H1 (cell line): Measurements from ENCODE around the gene JOSD2. TPM values are rescaled to one million over a fixed set of nuclear protein-coding genes. Genes with fewer than 3 reads are reported as not detected.
A peak's percentile ranks its signal among the peaks of the same experiment; 100 is the strongest.

Source experiments
- CTCF ChIA-PET: fragments of 300-600 bp; sonication (Branson Sonifier 250); formaldehyde crosslinking; loops from one replicate; lab custom pipeline; 2021; ENCODE audit not compliant: partially characterized antibody; lab: Charles Lee
- POLR2A ChIA-PET: fragments of 300-600 bp; sonication (Branson Sonifier 250); formaldehyde crosslinking; loops from one replicate; lab custom pipeline; 2021; ENCODE audit warnings: inconsistent platforms; ENCODE audit not compliant: partially characterized antibody; lab: Charles Lee
- DNase-seq, 2 experiments: peaks; one replicate each; pipeline versions ENCODE4 v3.0.0 to v3.0.0-alpha.2; 2010 to 2022; ENCODE audit warnings: low spot score in 2 of 2, low read depth in 1 of 2, mixed read lengths in 1 of 2
- FAIRE-seq: peaks from 2 replicates; lab custom pipeline; 2011; peaks lifted over from hg19 to GRCh38; lab: Jason Lieb, UNC
- H2AFZ ChIP-seq: 2 replicates; pipeline ENCODE4 v1.8.1; 2012; ENCODE audit warnings: low read length, inconsistent platforms
- H2AK5ac ChIP-seq: 2 replicates; pipeline ENCODE4 v1.6.1; 2013; ENCODE audit warnings: low read depth, low read length
- H2BK120ac ChIP-seq: replicated peaks from 2 replicates; pipeline ENCODE3; 2013; ENCODE audit warnings: low read depth, low read length, inconsistent platforms
- H2BK12ac ChIP-seq: 2 replicates; pipeline ENCODE4 v1.6.1; 2013; ENCODE audit warnings: low read depth, low read length
- H2BK15ac ChIP-seq: 2 replicates; pipeline ENCODE4 v1.6.1; 2013; ENCODE audit warnings: low read length
- H2BK20ac ChIP-seq: 2 replicates; pipeline ENCODE4 v1.6.1; 2013; ENCODE audit warnings: low read length
- H2BK5ac ChIP-seq: 2 replicates; pipeline ENCODE4 v1.6.1; 2013; ENCODE audit warnings: low read depth, low read length
- H3K14ac ChIP-seq: 2 replicates; pipeline ENCODE4 v1.6.1; 2013; ENCODE audit warnings: inconsistent platforms; ENCODE audit not compliant: insufficient read length
- H3K18ac ChIP-seq: 2 replicates; pipeline ENCODE4 v1.6.1; 2013; ENCODE audit warnings: low read length; ENCODE audit errors: extremely low read depth
- H3K23ac ChIP-seq: 2 replicates; pipeline ENCODE4 v1.6.1; 2013; ENCODE audit warnings: inconsistent platforms; ENCODE audit not compliant: insufficient read length
- H3K23me2 ChIP-seq: 2 replicates; pipeline ENCODE4 v1.6.1; 2013; ENCODE audit warnings: low read depth, low read length
- H3K27ac ChIP-seq: 2 replicates; pipeline ENCODE4 v1.6.1; 2011; ENCODE audit warnings: low read depth, low read length, inconsistent platforms
- H3K27me3 ChIP-seq, 4 experiments: replicated peaks in 1 of 4; 1 replicate in 1 of 4; 2 replicates in 3 of 4; pipeline versions ENCODE4 v1.6.1 to v1.8.1; 2011 to 2013; ENCODE audit warnings: low read length in 3 of 4, mild to moderate bottlenecking in 3 of 4, inconsistent platforms in 2 of 4, mixed read lengths in 2 of 4, moderate library complexity in 1 of 4; ENCODE audit not compliant: control insufficient read depth in 3 of 4, insufficient read depth in 3 of 4; ENCODE audit errors: extremely low read depth in 1 of 4
- H3K36me3 ChIP-seq, 4 experiments: 2 replicates each; pipeline versions ENCODE4 v1.6.1 to v1.8.1; 2011 to 2013; ENCODE audit warnings: mild to moderate bottlenecking in 4 of 4, low read length in 3 of 4, moderate library complexity in 2 of 4, control low read depth in 1 of 4, inconsistent platforms in 1 of 4; ENCODE audit not compliant: insufficient read depth in 4 of 4, control insufficient read depth in 2 of 4
- H3K4ac ChIP-seq: replicated peaks from 2 replicates; pipeline ENCODE3; 2013; ENCODE audit warnings: low read length, low read depth, mixed read lengths, inconsistent platforms; ENCODE audit not compliant: insufficient read length
- H3K4me1 ChIP-seq, 4 experiments: replicated peaks in 1 of 4; 1 replicate in 1 of 4; 2 replicates in 3 of 4; pipeline versions ENCODE4 v1.6.1 to v1.8.1; 2011 to 2013; ENCODE audit warnings: low read length in 3 of 4, inconsistent platforms in 2 of 4, mixed read lengths in 1 of 4; ENCODE audit not compliant: insufficient read depth in 4 of 4, control insufficient read depth in 3 of 4
- H3K4me2 ChIP-seq, 2 experiments: 2 replicates each; pipeline versions ENCODE4 v1.6.1 to v1.8.1; 2011 to 2013; ENCODE audit warnings: low read depth in 2 of 2, low read length in 2 of 2, control low read depth in 1 of 2, inconsistent platforms in 1 of 2, mild to moderate bottlenecking in 1 of 2; ENCODE audit not compliant: insufficient read depth in 1 of 2
- H3K4me3 ChIP-seq, 4 experiments: fragments of 200-600, 300-600 bp in 1 of 4; sonication (generic), shearing (Covaris generic), sonication (Bioruptor Twin) in 1 of 4; 2 replicates each; pipeline versions ENCODE4 v1.5.1 to v1.8.1; 2011 to 2016; ENCODE audit warnings: low read length in 4 of 4, low read depth in 3 of 4, control low read depth in 2 of 4, inconsistent platforms in 2 of 4, mild to moderate bottlenecking in 2 of 4, mixed read lengths in 1 of 4, moderate library complexity in 1 of 4; ENCODE audit not compliant: insufficient read depth in 2 of 4; ENCODE audit errors: extremely low read depth in 1 of 4
- H3K56ac ChIP-seq: replicated peaks from 2 replicates; pipeline ENCODE3; 2013; ENCODE audit warnings: low read depth, mild to moderate bottlenecking, mixed read lengths, low read length, inconsistent platforms; ENCODE audit not compliant: insufficient read length
- H3K79me1 ChIP-seq: 2 replicates; pipeline ENCODE4 v1.6.1; 2013; ENCODE audit warnings: low read depth, low read length, control low read depth
- H3K79me2 ChIP-seq, 2 experiments: 2 replicates each; pipeline versions ENCODE4 v1.6.1 to v1.8.1; 2012 to 2013; ENCODE audit warnings: low read length in 2 of 2, mild to moderate bottlenecking in 2 of 2, inconsistent platforms in 1 of 2; ENCODE audit not compliant: insufficient read depth in 2 of 2, control insufficient read depth in 1 of 2
- H3K9ac ChIP-seq, 4 experiments: replicated peaks in 1 of 4; 1 replicate in 1 of 4; 2 replicates in 3 of 4; pipeline versions ENCODE4 v1.6.1 to v1.8.1; 2011 to 2013; ENCODE audit warnings: low read depth in 3 of 4, low read length in 3 of 4, control low read depth in 2 of 4, mild to moderate bottlenecking in 2 of 4, moderate library complexity in 2 of 4, inconsistent platforms in 1 of 4; ENCODE audit errors: extremely low read depth in 1 of 4
- H3K9me3 ChIP-seq, 2 experiments: 2 replicates each; pipeline versions ENCODE4 v1.6.1 to v1.8.1; 2012 to 2013; ENCODE audit warnings: mild to moderate bottlenecking in 2 of 2, moderate library complexity in 2 of 2, control low read depth in 1 of 2, inconsistent platforms in 1 of 2, low read depth in 1 of 2, low read length in 1 of 2, mixed read lengths in 1 of 2; ENCODE audit not compliant: insufficient read depth in 2 of 2
- H4K20me1 ChIP-seq, 2 experiments: replicated peaks in 1 of 2; 2 replicates each; pipeline versions ENCODE3 to v1.8.1; 2011 to 2013; ENCODE audit warnings: inconsistent platforms in 2 of 2, low read length in 2 of 2, mild to moderate bottlenecking in 1 of 2; ENCODE audit not compliant: insufficient read depth in 2 of 2, control insufficient read depth in 1 of 2
- H4K5ac ChIP-seq: 2 replicates; pipeline ENCODE4 v1.6.1; 2013; ENCODE audit warnings: low read length, low read depth, mixed read lengths, inconsistent platforms; ENCODE audit not compliant: insufficient read length
- H4K8ac ChIP-seq: 2 replicates; pipeline ENCODE4 v1.8.0; 2013; ENCODE audit warnings: mild to moderate bottlenecking, moderate library complexity, low read length, inconsistent platforms; ENCODE audit not compliant: insufficient read depth; ENCODE audit errors: extremely low read depth
- H4K91ac ChIP-seq: replicated peaks from 2 replicates; pipeline ENCODE3; 2013; ENCODE audit warnings: low read length, mixed read lengths, inconsistent platforms; ENCODE audit not compliant: insufficient read length
- ASH2L ChIP-seq: fragments of 200-600, 300-600 bp; sonication (generic); IDR thresholded peaks from one replicate; pipeline ENCODE4 v1.7.1; 2017; ENCODE audit warnings: low read length
- RFX5 ChIP-seq: IDR thresholded peaks from 2 replicates; pipeline ENCODE4 v1.6.1; 2011; ENCODE audit warnings: low read depth, low read length, improper control_type of control experiment, borderline replicate concordance
- RNF2 ChIP-seq: fragments of 200-900, 300-1000 bp; sonication (generic); IDR thresholded peaks from 2 replicates; pipeline ENCODE4 v1.7.1; 2016; ENCODE audit warnings: borderline replicate concordance, low read depth, mild to moderate bottlenecking, antibody characterized with exemption, low read length; ENCODE audit not compliant: poor library complexity, severe bottlenecking; ENCODE audit errors: missing control alignments
- SAP30 ChIP-seq: fragments of 300-600 bp; sonication (generic); IDR thresholded peaks from 2 replicates; pipeline ENCODE4 v1.7.1; 2012; ENCODE audit warnings: low read length, moderate library complexity, mild to moderate bottlenecking, inconsistent platforms; ENCODE audit not compliant: insufficient read depth, insufficient replicate concordance
- SIN3A ChIP-seq, 2 experiments: IDR thresholded peaks in 1 of 2; conservative IDR thresholded peaks in 1 of 2; 2 replicates each; pipeline ENCODE4 v1.6.1; 2011 to 2012; ENCODE audit warnings: low read length in 2 of 2, improper control_type of control experiment in 1 of 2, low read depth in 1 of 2, mild to moderate bottlenecking in 1 of 2
- WGBS, 2 experiments: shearing (Covaris generic) in 1 of 2; methylation state at CpG; one replicate each; pipeline versions ENCODE4 v1.1.6 to v1.1.7; 2013 to 2015; ENCODE audit warnings: low lambda C conversion rate in 2 of 2, mixed read lengths in 2 of 2, inconsistent platforms in 1 of 2, low coverage in 1 of 2, missing lambda C conversion rate in 1 of 2; ENCODE audit not compliant: insufficient replicate concordance in 2 of 2, insufficient coverage in 1 of 2, insufficient read length in 1 of 2; ENCODE audit errors: extremely low coverage in 1 of 2, missing lambda C conversion rate in 1 of 2; 5-methylcytosine and 5-hydroxymethylcytosine counted together
- polyA plus RNA-seq, 7 experiments: library from polyadenylated mRNA; depleted of rRNA in 3 of 7; stranded (reverse) in 5 of 7; unstranded in 2 of 7; fragments of >200 nt in 5 of 7; fragments of 200-250 nt in 2 of 7; gene quantifications; 1 replicate in 5 of 7; 2 replicates in 1 of 7; 4 replicates in 1 of 7; pipeline versions ENCODE4 v1.2.1 to v1.2.3, GENCODE V29; 2011 to 2013; ENCODE audit warnings: missing spikeins in 2 of 7, mixed read lengths in 2 of 7
- total RNA-seq: library from RNA; stranded (reverse); fragmentation: NEBNext Ultra II Directional; extraction: Animal tissue kit (Norgen Biotek cat#: 25700); gene quantifications from 2 replicates; pipeline ENCODE4 v1.2.1, GENCODE V29; 2021
- TF ChIP-seq, protein P1 (sequence below): IDR thresholded peaks from 2 replicates; pipeline ENCODE4 v1.6.1; 2012; ENCODE audit warnings: inconsistent platforms

The JOSD2 gene
- total and polyA plus RNA-seq, 2 of the 8 experiments (the other 6 are each of a cell fraction or from before 2014, with no cell fraction given) = 1.9 to 6.6 TPM

DNA sequence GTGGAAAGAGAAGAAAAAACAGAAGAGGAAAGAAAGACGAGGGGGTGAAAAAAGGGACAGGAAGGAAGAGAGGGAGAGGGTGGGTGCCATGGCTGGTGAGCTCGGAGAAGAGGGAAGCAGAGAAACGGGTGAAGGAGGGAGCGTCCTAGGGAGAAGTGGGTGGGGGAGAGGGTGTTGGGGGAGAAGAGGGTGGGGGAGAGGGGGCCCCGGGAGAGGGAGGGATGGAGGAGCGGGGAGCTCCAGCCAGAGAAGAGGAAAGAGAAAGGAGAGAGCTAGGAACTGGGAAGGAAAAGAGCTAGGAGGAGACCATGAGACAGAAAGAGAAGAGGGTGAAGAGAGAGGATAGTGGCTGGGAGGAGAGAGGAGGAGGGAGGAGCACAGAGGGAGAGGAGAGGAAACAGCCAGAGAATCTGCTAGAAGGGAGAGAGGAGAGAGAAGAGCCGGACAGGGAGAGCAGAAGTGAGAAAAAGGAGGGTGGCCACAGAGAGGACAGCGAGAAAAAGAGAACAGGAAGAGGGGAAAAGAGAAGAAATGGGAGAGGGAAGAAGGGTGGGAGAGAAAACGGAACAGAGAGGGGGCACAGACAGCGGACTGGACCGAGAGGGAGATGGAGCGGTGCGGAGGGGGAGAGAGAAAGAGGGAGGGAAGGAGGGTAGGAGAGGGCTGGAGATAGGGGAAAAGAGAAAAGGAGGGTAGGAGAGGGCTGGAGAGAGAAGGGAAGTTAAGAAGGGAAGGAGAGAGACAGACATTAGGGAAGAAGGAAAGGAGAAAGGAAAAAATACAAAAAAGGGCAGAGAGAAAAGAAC lies 22.4 kb downstream of the JOSD2 start:
- Histone ChIP-seq H3K23me2 (peaks cover 3% of the 10 kb centered on the region; the same call in 1 of the 2 replicates), H4K91ac (no peak overlapping the region), H3K4me3 (no peak overlapping the region), H3K14ac (no peak overlapping the region), H3K4ac (no peak overlapping the region), H3K27ac (no peak overlapping the region)
- TF ChIP-seq SIN3A (conservative IDR thresholded peaks at IDR 0.05 in 1 of 2, IDR thresholded peaks at IDR 0.05 in 1 of 2; ENCODE audit: low read depth in 1 of 2, low read length in 2 of 2) = no peak
- TF ChIP-seq SAP30 = no peak
- TF ChIP-seq ASH2L = no peak
- TF ChIP-seq, protein P1, sequence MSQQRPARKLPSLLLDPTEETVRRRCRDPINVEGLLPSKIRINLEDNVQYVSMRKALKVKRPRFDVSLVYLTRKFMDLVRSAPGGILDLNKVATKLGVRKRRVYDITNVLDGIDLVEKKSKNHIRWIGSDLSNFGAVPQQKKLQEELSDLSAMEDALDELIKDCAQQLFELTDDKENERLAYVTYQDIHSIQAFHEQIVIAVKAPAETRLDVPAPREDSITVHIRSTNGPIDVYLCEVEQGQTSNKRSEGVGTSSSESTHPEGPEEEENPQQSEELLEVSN = no peak
- no peak for TF ChIP-seq RNF2
- no peak for TF ChIP-seq RFX5
- TF ChIP-seq, all 59 proteins: peak for 0
- Histone ChIP-seq H2BK12ac (no peak overlapping the region), H2AFZ (no peak overlapping the region), H3K27me3 (peaks cover 10 to 59% (median 46%) of the 10 kb centered on the region in 4 experiments), H3K23ac (no peak overlapping the region), H2AK5ac (no peak overlapping the region), H3K56ac (no peak overlapping the region), H4K8ac (no peak overlapping the region), H3K9ac (no peak overlapping the region), H3K79me2 (no peaks in the 10 kb centered on the region), H4K20me1 (no peaks in the 10 kb centered on the region), H2BK5ac (no peak overlapping the region), H3K36me3 (peaks cover 0 to 3% (median 0%) of the 10 kb centered on the region in 4 experiments; a peak in 1 of 8 replicates), H2BK20ac (0 out of 2 replicates have a peak overlapping the region, but pooled peaks have one; percentile 61), H3K9me3 (peaks cover 20 to 23% of the 10 kb centered on the region in 2 experiments), H3K4me1 (peaks cover 0 to 17% (median 9%) of the 10 kb centered on the region in 4 experiments; a peak in 5 of 7 replicates), H3K18ac (no peak overlapping the region; the same call in 1 of the 2 replicates), H3K79me1 (no peaks in the 10 kb centered on the region), H2BK120ac (no peak overlapping the region), H3K4me2 (peak overlapping the region in 1 of 2 experiments; percentile 63; a peak in 1 of 4 replicates), H2BK15ac (no peak overlapping the region), H4K5ac (no peak overlapping the region)
- DNase-seq (no peak), FAIRE-seq (no peak)
- ChIA-PET CTCF (interaction anchor here (0.6 to 2.7 kb wide), 13 partner anchors 8 to 999 kb away, joined by 3 to 17 read pairs (median 7); no protein-coding TSS in a partner anchor), POLR2A (interaction anchor here (0.6 to 2.7 kb wide), 7 partner anchors 8 to 315 kb away, joined by 3 to 12 read pairs (median 3); partner anchors contain the start of genes EMC10, GARIN5A and JOSD2)
- WGBS, 2 experiments = 55% methylated on average over 11 of the region's 13 CpGs; no CpG with 5 or more reads in 1 of the 2 experiments
